ENCODE measurements around the gene ZFP36L1. TPM values are rescaled to one million over a fixed set of nuclear protein-coding genes. Genes with fewer than 3 reads are reported as not detected.

Gene ZFP36L1
- polyA plus RNA-seq, 1 experiment: 52.7 TPM

DNA sequence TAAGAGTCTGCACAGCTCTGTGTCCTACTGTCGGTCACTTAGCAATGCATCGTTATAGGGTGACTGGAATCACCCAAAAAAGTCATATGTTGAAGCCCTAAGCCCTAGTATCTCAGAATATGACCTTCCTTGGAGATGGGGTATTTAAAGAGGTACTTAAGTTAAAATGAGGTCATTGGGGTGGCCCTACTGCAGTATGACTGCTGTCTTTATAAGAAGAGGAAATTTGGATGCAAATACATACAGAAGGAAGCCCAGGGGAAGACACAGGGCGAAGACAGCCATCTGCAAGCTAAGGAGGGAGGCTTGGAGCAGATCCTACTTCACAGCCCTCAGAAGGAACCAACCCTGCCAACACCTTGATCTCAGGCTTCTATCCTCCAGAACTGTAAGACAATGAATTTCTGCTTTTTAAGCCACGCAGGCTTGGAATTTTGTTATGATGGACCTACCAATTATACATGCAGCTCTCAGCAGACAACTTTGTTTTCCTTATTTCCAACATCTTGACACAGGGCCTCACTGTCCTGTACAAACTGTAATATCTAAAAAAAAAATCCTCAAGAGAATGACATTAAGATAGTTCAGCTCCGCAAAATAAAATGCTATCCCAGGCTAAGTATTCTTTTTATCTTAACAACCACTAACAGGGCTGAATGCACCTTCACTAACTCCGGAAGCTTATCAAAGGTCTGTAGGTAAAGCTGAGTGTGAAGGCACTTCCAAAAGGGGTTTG, 40.4 kb downstream of the ZFP36L1 start:
- ChIA-PET CTCF (interaction anchor here (0.6 to 1.4 kb wide), 4 partner anchors 10 to 55 kb away, joined by 3 to 5 read pairs (median 4); no protein-coding TSS in a partner anchor), POLR2A (no interaction called here)
- no peak overlapping the region for H3K4me3 ChIP-seq (ENCODE audit: low read depth, low read length)
- no peaks in the 10 kb centered on the region for H3K27me3 ChIP-seq (ENCODE audit: control insufficient read depth, insufficient read depth, low read length)
- H3K36me3 ChIP-seq (ENCODE audit: control insufficient read depth, insufficient read depth, low read length): no peaks in the 10 kb centered on the region
- no peak for DNase-seq (ENCODE audit: low read depth)
- TF ChIP-seq, protein P1, sequence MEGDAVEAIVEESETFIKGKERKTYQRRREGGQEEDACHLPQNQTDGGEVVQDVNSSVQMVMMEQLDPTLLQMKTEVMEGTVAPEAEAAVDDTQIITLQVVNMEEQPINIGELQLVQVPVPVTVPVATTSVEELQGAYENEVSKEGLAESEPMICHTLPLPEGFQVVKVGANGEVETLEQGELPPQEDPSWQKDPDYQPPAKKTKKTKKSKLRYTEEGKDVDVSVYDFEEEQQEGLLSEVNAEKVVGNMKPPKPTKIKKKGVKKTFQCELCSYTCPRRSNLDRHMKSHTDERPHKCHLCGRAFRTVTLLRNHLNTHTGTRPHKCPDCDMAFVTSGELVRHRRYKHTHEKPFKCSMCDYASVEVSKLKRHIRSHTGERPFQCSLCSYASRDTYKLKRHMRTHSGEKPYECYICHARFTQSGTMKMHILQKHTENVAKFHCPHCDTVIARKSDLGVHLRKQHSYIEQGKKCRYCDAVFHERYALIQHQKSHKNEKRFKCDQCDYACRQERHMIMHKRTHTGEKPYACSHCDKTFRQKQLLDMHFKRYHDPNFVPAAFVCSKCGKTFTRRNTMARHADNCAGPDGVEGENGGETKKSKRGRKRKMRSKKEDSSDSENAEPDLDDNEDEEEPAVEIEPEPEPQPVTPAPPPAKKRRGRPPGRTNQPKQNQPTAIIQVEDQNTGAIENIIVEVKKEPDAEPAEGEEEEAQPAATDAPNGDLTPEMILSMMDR (IDR thresholded peaks at IDR 0.05; ENCODE audit: insufficient read depth, low read depth, low read length): no peak

DNA sequence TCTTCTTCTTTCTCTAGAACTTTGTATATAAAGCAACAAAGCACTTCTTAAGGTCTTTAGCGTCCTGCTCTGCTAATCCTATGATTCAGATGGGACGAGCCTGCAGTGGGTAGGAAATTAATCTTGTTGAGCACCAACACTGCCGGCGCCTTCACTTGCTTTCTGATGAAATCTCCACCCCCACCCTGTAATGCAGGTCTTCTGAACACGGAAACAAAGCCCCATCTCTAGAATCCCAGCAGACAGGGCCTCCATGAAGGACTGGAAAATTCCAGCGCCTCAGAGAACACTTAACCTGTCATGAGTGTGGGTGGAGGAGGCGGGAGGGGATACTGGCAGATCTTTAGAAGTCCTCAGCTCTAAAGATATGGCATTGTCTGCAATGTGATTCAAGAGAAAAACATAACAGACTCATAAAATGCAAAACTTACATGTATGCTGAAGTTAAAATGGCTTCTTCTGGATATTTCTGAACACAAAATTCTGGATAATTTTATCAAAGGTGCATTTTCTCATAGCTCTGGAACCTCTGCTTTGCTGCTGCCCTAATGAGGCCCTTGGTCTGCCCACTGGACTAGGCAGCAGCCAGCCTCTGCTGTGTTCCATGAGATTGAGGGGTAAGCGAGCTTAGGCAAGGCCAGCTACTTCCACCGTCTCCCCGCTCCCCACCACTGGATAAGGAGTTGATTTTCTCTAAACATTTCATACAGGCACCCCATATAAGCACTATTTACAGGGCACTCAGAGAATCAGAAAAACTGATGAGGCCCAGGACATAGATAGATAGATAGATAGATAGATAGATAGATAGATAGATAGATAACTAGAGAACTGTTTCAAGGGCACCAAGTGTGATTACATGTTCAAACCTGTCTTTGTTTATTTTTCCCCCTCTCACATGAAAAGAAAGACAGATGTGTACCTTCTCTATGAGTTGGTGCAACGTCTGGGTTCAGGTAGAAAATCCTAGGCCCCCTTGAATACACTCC, 43.1 kb downstream of the ZFP36L1 start:
- ChIA-PET CTCF (interaction anchor here (1.3 kb wide), 1 partner anchor 12 kb away, joined by 3 read pairs; no protein-coding TSS in a partner anchor), POLR2A (no interaction called here)
- TF ChIP-seq, protein P1 (IDR thresholded peaks at IDR 0.05; ENCODE audit: insufficient read depth, low read depth, low read length): no peak
- DNase-seq (ENCODE audit: low read depth): no peak
- Histone ChIP-seq H3K27me3 (ENCODE audit: control insufficient read depth, insufficient read depth, low read length) (peaks cover 2% of the 10 kb centered on the region), H3K4me3 (ENCODE audit: low read depth, low read length) (no peak overlapping the region), H3K36me3 (ENCODE audit: control insufficient read depth, insufficient read depth, low read length) (no peaks in the 10 kb centered on the region; the same call in 1 of the 2 replicates)

DNA sequence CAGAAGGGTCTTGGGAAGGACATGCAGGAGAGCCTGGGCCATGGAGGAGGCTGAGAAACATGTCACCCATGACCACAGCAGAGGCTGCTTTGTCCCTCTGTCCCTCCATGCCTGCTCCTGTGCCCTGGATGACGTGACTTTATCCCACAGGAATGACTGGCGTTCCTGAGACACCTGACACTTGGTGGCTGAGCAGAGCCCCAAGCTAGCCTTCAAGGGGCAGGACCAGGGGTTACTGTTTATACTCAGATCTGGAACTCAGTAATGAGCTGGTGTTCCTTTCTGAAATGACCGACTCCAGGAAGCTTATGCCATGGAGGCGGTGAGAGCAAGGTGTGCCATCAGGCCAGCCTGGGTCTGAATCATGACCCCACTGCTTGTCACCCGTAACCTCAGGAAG, 44.2 kb downstream of the ZFP36L1 start:
- no peaks in the 10 kb centered on the region; the same call in 1 of the 2 replicates for H3K36me3 ChIP-seq (ENCODE audit: control insufficient read depth, insufficient read depth, low read length)
- H3K4me3 ChIP-seq (ENCODE audit: low read depth, low read length): no peak overlapping the region
- H3K27me3 ChIP-seq (ENCODE audit: control insufficient read depth, insufficient read depth, low read length): peaks cover 2% of the 10 kb centered on the region
- CTCF ChIA-PET: no interaction called here
- POLR2A ChIA-PET: no interaction called here
- TF ChIP-seq, protein P1 (IDR thresholded peaks at IDR 0.05; ENCODE audit: insufficient read depth, low read depth, low read length): no peak
- no peak for DNase-seq (ENCODE audit: low read depth)

DNA sequence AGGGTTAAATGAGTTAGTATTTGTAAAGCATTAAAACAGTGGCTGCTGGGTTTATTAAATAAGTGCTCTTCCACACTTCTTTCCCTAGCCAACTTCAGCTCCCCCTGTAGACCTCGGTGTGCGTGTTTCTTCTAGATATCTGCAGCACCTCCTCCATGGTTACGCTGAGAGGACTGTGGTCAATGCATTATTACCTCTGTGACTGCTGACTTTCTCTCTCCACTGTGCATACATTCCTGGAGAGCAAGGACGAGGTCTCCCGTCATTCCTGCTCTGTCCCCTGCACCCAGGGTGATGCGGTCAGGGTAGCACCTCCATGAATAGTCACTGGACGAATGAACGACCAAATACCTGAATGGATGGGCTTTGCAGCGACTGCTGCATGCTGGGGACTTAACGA, 44.6 kb downstream of the ZFP36L1 start:
- DNase-seq (ENCODE audit: low read depth): no peak
- H3K27me3 ChIP-seq (ENCODE audit: control insufficient read depth, insufficient read depth, low read length): peaks cover 2% of the 10 kb centered on the region
- ChIA-PET POLR2A (no interaction called here), CTCF (no interaction called here)
- TF ChIP-seq, protein P1 (IDR thresholded peaks at IDR 0.05; ENCODE audit: insufficient read depth, low read depth, low read length): no peak
- no peaks in the 10 kb centered on the region; the same call in 1 of the 2 replicates for H3K36me3 ChIP-seq (ENCODE audit: control insufficient read depth, insufficient read depth, low read length)
- no peak overlapping the region for H3K4me3 ChIP-seq (ENCODE audit: low read depth, low read length)

DNA sequence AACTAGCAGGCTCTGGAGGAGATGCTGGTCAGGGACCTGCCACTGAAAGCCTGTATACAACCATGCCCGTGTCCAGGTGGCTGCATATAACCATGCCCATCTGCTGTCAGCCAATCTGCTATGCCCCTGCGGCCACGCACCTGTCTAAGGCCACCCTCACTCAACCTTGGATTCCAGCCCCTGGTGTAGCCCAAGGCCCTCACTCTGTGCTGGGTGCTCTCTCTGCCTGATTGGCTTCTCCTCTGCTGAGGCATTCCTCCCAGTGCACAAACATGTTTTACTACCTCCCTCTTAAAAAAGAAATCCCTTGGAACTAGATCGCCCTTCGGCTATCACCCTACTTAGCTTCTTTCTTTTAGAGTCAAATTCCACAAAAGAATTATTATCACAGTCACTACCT, 45.5 kb downstream of the ZFP36L1 start:
- DNase-seq (ENCODE audit: low read depth): no peak
- ChIA-PET POLR2A (no interaction called here), CTCF (no interaction called here)
- TF ChIP-seq, protein P1 (IDR thresholded peaks at IDR 0.05; ENCODE audit: insufficient read depth, low read depth, low read length): no peak
- Histone ChIP-seq H3K36me3 (ENCODE audit: control insufficient read depth, insufficient read depth, low read length) (no peaks in the 10 kb centered on the region; the same call in 1 of the 2 replicates), H3K4me3 (ENCODE audit: low read depth, low read length) (no peak overlapping the region), H3K27me3 (ENCODE audit: control insufficient read depth, insufficient read depth, low read length) (peaks cover 2% of the 10 kb centered on the region)

Data from BJ (cell line).